HEK293T (cell line): ENCODE measurements around the gene TRIM24.

ENCODE experiments used
- CTBP1 ChIP-seq: fragments of 450-650 bp; IDR thresholded peaks from 2 replicates; pipeline ENCODE4 v1.6.1; 2016; ENCODE audit warnings: borderline replicate concordance
- HDGF ChIP-seq: fragments of 450-650 bp; IDR thresholded peaks from 2 replicates; pipeline ENCODE4 v1.6.1; 2017; ENCODE audit warnings: antibody characterized with exemption, borderline replicate concordance

- TF ChIP-seq HDGF = no peak
- no peak for TF ChIP-seq CTBP1
These were observed 59.2 kb downstream of the TRIM24 start for GRCh38 chr7:138519061-138519798.
